Gastrocnemius medialis (tissue), 4 donors: ENCODE data around the gene KLHL8. TPM values are rescaled to one million over a fixed set of nuclear protein-coding genes. Genes with fewer than 3 reads are reported as not detected.
A peak's percentile ranks its signal among the peaks of the same experiment; 100 is the strongest.

Experiments used
- ATAC-seq, 2 donors: fragments of 150-250 bp; one replicate each; pipeline ENCODE4 v1.9.1; 2016
- DNase-seq, 2 donors: peaks; one replicate each; pipeline ENCODE4 v3.0.0-alpha.2; 2019
- H3K27ac ChIP-seq, 4 donors: fragments of 200-600 bp; sonication (generic); 1 replicate in 1 of 4; 2 replicates in 3 of 4; pipeline ENCODE4 v1.5.1; 2016 to 2018; ENCODE audit warnings: mild to moderate bottlenecking in 2 of 4, moderate library complexity in 1 of 4
- H3K27me3 ChIP-seq, 3 donors: fragments of 200-600 bp; sonication (generic) in 2 of 3; 1 replicate in 1 of 3; 2 replicates in 2 of 3; pipeline versions ENCODE4 v1.5.1 to v1.6.0; 2016 to 2019; ENCODE audit warnings: mild to moderate bottlenecking in 1 of 3, moderate library complexity in 1 of 3
- H3K36me3 ChIP-seq, 2 donors: fragments of 200-600 bp; sonication (generic) in 1 of 2; one replicate each; pipeline ENCODE4 v1.5.1; 2017 to 2018
- H3K4me1 ChIP-seq, 2 donors: fragments of 200-600 bp; sonication (generic) in 1 of 2; one replicate each; pipeline ENCODE4 v1.5.1; 2016 to 2017; ENCODE audit warnings: mild to moderate bottlenecking in 2 of 2
- H3K4me3 ChIP-seq, 4 donors: fragments of 200-600 bp; sonication (generic) in 3 of 4; 1 replicate in 1 of 4; 2 replicates in 3 of 4; pipeline ENCODE4 v1.5.1; 2016 to 2019; ENCODE audit warnings: mild to moderate bottlenecking in 2 of 4
- H3K9me3 ChIP-seq, 3 donors: fragments of 200-600 bp; sonication (generic) in 2 of 3; 1 replicate in 1 of 3; 2 replicates in 2 of 3; pipeline ENCODE4 v1.5.1; 2016 to 2019
- CTCF ChIP-seq, 5 experiments: fragments of 450-650 bp in 3 of 5; fragments of 200-600 bp in 2 of 5; sonication (generic) in 2 of 5; IDR thresholded peaks in 4 of 5; conservative IDR thresholded peaks in 1 of 5; 1 replicate in 4 of 5; 2 replicates in 1 of 5; pipeline ENCODE4 v1.5.1; 2016 to 2019; ENCODE audit warnings: antibody characterized with exemption in 5 of 5, mild to moderate bottlenecking in 3 of 5, moderate library complexity in 3 of 5
- POLR2A ChIP-seq, 2 donors: fragments of 450-650 bp; IDR thresholded peaks; one replicate each; pipeline ENCODE4 v1.6.1; 2017; ENCODE audit warnings: antibody characterized with exemption in 2 of 2, mild to moderate bottlenecking in 2 of 2, moderate library complexity in 2 of 2
- in situ Hi-C, 4 donors: fragments of 200-750 bp; cut with MboI; loops; one replicate each; pipeline versions ENCODE4 v1.15.0 to v1.8.0; 2017; ENCODE audit warnings: low sequenced_read_pairs in 4 of 4
- intact Hi-C: fragments of 100-400 bp; cut with DNase I; formaldehyde crosslinking; loops from one replicate; pipeline ENCODE4 v1.15.1; 2023; ENCODE audit warnings: low total_unique reads
- total RNA-seq, 4 donors: library from RNA; depleted of rRNA; stranded (reverse); fragments of >200 nt; gene quantifications; one replicate each; pipeline versions ENCODE4 v1.1.0 to v1.2.3, GENCODE V29; 2016

Gene KLHL8
- total RNA-seq, 4 donors from 2014 or later, result 15.5 to 19.4 (median 18.6) TPM

- peaks cover 12 to 14% of the 10 kb centered on the region in 2 donors for H3K4me1 ChIP-seq
- TF ChIP-seq POLR2A (IDR thresholded peaks at IDR 0.05) (no peak), CTCF (IDR thresholded peaks at IDR 0.05 in 4 of 5, conservative IDR thresholded peaks at IDR 0.05 in 1 of 5) (no peak)
- no peak for DNase-seq
- no peaks in the 10 kb centered on the region for H3K27me3 ChIP-seq
- H3K9me3 ChIP-seq, result no peaks in the 10 kb centered on the region
- in situ Hi-C loops (loop anchor here in 1 of 4 donors (25.0 kb wide), 1 partner anchor 334 kb away; no protein-coding TSS in a partner anchor), intact Hi-C loops (no loop called here)
- no peak overlapping the region for H3K4me3 ChIP-seq
- peaks cover 3 to 76% of the 10 kb centered on the region in 2 donors for H3K36me3 ChIP-seq
- no peak overlapping the region for H3K27ac ChIP-seq
- no peak for ATAC-seq
Measured at GRCh38 chr4:87128006-87128705, 92.3 kb downstream of the KLHL8 start.

- Histone ChIP-seq H3K27me3 (no peaks in the 10 kb centered on the region), H3K27ac (no peak overlapping the region), H3K9me3 (no peaks in the 10 kb centered on the region), H3K4me1 (peaks cover 19 to 28% of the 10 kb centered on the region in 2 donors), H3K36me3 (peaks cover 0 to 55% of the 10 kb centered on the region in 2 donors), H3K4me3 (no peak overlapping the region)
- in situ Hi-C loops, result loop anchor here in 1 of 4 donors (25.0 kb wide), 1 partner anchor 336 kb away; no protein-coding TSS in a partner anchor
- DNase-seq (no peak), ATAC-seq (no peak)
- intact Hi-C loops, result no loop called here
- TF ChIP-seq POLR2A (IDR thresholded peaks at IDR 0.05), result no peak
- no peak for TF ChIP-seq CTCF (IDR thresholded peaks at IDR 0.05 in 4 of 5, conservative IDR thresholded peaks at IDR 0.05 in 1 of 5)
Measured at GRCh38 chr4:87126056-87126455, 94.4 kb downstream of the KLHL8 start.

GRCh38 chr4:87122252-87122651, 98.2 kb downstream of the KLHL8 start:
- TF ChIP-seq POLR2A (IDR thresholded peaks at IDR 0.05), result no peak
- no peak for TF ChIP-seq CTCF (IDR thresholded peaks at IDR 0.05 in 4 of 5, conservative IDR thresholded peaks at IDR 0.05 in 1 of 5)
- peak overlapping the region in 1 of 4 donors; percentile 2 for H3K4me3 ChIP-seq
- H3K4me1 ChIP-seq, result peaks cover 46 to 66% of the 10 kb centered on the region in 2 donors
- in situ Hi-C loops, result loop anchor here in 1 of 4 donors (25.0 kb wide), 1 partner anchor 110 kb away; no protein-coding TSS in a partner anchor
- ATAC-seq (peak; percentile 58 to 76), DNase-seq (peak; percentile 59 to 82)
- H3K27me3 ChIP-seq, result no peaks in the 10 kb centered on the region
- H3K27ac ChIP-seq, result peak overlapping the region; percentile 76 to 87 (median 82)
- intact Hi-C loops, result no loop called here
- no peaks in the 10 kb centered on the region for H3K9me3 ChIP-seq
- peaks cover 0 to 25% of the 10 kb centered on the region in 2 donors for H3K36me3 ChIP-seq

DNA sequence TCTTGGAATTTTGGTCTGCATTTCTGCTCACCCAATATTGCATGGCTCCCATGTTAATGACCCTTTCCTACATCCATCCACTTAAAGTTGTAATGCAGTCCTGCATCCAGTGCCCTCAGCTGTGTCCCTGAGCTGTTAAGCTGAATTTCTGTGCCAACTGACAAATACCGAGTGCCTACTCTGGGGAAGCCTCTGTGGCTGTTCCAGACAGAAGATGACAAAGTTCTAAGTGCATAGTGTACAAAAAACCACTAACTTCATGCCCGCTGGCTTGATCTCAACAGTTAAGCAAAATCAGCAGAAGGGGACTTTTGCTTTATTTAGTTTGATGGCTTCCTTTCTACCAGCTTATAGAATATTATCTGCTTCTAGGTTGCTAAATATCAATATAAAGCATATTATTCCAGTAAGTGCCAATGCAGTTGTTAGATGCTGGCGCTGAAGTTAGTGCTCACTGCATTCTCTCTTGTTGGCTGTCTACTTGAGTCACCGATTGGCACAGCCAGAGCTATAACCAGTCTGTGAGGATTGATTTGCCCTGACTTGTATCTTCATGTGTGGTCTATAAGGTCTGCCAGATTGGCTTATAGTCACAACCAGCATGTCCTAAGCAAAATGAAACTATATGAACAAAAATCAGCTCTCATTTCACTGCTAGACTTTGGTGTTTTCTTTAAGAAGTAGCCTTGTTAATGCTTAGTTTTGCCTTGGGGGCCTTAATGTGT, 98.9 kb downstream of the KLHL8 start:
- TF ChIP-seq POLR2A (IDR thresholded peaks at IDR 0.05) (no peak), CTCF (IDR thresholded peaks at IDR 0.05 in 4 of 5, conservative IDR thresholded peaks at IDR 0.05 in 1 of 5) (no peak)
- peak; percentile 40 to 49 for ATAC-seq
- intact Hi-C loops, result no loop called here
- peak overlapping the region in 2 of 4 donors; percentile 4 to 30 for H3K4me3 ChIP-seq
- peaks cover 53 to 73% of the 10 kb centered on the region in 2 donors for H3K4me1 ChIP-seq
- in situ Hi-C loops, result loop anchor here in 1 of 4 donors (25.0 kb wide), 1 partner anchor 109 kb away; no protein-coding TSS in a partner anchor
- peak overlapping the region; percentile 76 to 87 (median 82) for H3K27ac ChIP-seq
- H3K9me3 ChIP-seq, result no peaks in the 10 kb centered on the region
- DNase-seq, result peak in 1 of 2 donors; percentile 28
- no peaks in the 10 kb centered on the region for H3K27me3 ChIP-seq
- H3K36me3 ChIP-seq, result peaks cover 0 to 21% of the 10 kb centered on the region in 2 donors
